Measurements from ENCODE around the gene OTOG.

The OTOG gene

GRCh38 chr11:17517186-17517585 lies 29.9 kb upstream of the OTOG start:
- DNase-seq (ENCODE audit: low read depth in 1 of 2, low spot score in 1 of 2), result no peak
- no peak overlapping the region for H3K27ac ChIP-seq (replicated peaks)
- no peak for TF ChIP-seq SPI1 (IDR thresholded peaks at IDR 0.05; ENCODE audit: borderline replicate concordance, low read depth)
- H3K27me3 ChIP-seq (ENCODE audit: insufficient read depth, poor library complexity, severe bottlenecking), result peaks cover under 1% of the 10 kb centered on the region
- H3K4me3 ChIP-seq (replicated peaks; ENCODE audit: insufficient read depth, low read length), result no peak overlapping the region

- Histone ChIP-seq H3K4me3 (replicated peaks; ENCODE audit: insufficient read depth, low read length) (no peak overlapping the region), H3K27ac (replicated peaks) (no peak overlapping the region), H3K27me3 (ENCODE audit: insufficient read depth, poor library complexity, severe bottlenecking) (no peaks in the 10 kb centered on the region)
- no peak for DNase-seq (ENCODE audit: low read depth in 1 of 2, low spot score in 1 of 2)
- TF ChIP-seq GABPA (IDR thresholded peaks at IDR 0.05; ENCODE audit: low read depth) (no peak), POLR2AphosphoS5 (IDR thresholded peaks at IDR 0.05; ENCODE audit: low read depth) (no peak), REST (IDR thresholded peaks at IDR 0.05; ENCODE audit: insufficient replicate concordance, low read depth) (no peak), CTCF (IDR thresholded peaks at IDR 0.05; ENCODE audit: insufficient read depth, low read length) (no peak), SPI1 (IDR thresholded peaks at IDR 0.05; ENCODE audit: borderline replicate concordance, low read depth) (no peak)
Measured at GRCh38 chr11:17518366-17518765, 28.7 kb upstream of the OTOG start.

GRCh38 chr11:17519061-17519885 lies 27.8 kb upstream of the OTOG start:
- TF ChIP-seq CTCF (IDR thresholded peaks at IDR 0.05; ENCODE audit: insufficient read depth, low read length) (no peak), REST (IDR thresholded peaks at IDR 0.05; ENCODE audit: insufficient replicate concordance, low read depth) (no peak), GABPA (IDR thresholded peaks at IDR 0.05; ENCODE audit: low read depth) (no peak)
- Histone ChIP-seq H3K27me3 (ENCODE audit: insufficient read depth, poor library complexity, severe bottlenecking) (no peaks in the 10 kb centered on the region), H3K27ac (replicated peaks) (no peak overlapping the region), H3K4me3 (replicated peaks; ENCODE audit: insufficient read depth, low read length) (no peak overlapping the region)
- DNase-seq (ENCODE audit: low read depth in 1 of 2, low spot score in 1 of 2), result no peak

GRCh38 chr11:17521106-17521900 lies 25.8 kb upstream of the OTOG start:
- DNase-seq (ENCODE audit: low read depth in 1 of 2, low spot score in 1 of 2), result no peak
- Histone ChIP-seq H3K27ac (replicated peaks) (no peak overlapping the region), H3K27me3 (ENCODE audit: insufficient read depth, poor library complexity, severe bottlenecking) (peaks cover 2% of the 10 kb centered on the region), H3K4me3 (replicated peaks; ENCODE audit: insufficient read depth, low read length) (no peak overlapping the region)
- TF ChIP-seq SPI1 (IDR thresholded peaks at IDR 0.05; ENCODE audit: borderline replicate concordance, low read depth), result no peak
- no peak for TF ChIP-seq CTCF (IDR thresholded peaks at IDR 0.05; ENCODE audit: insufficient read depth, low read length)
- no peak for TF ChIP-seq REST (IDR thresholded peaks at IDR 0.05; ENCODE audit: insufficient replicate concordance, low read depth)
- no peak for TF ChIP-seq GABPA (IDR thresholded peaks at IDR 0.05; ENCODE audit: low read depth)
- TF ChIP-seq POLR2AphosphoS5 (IDR thresholded peaks at IDR 0.05; ENCODE audit: low read depth), result no peak

Data from HL-60 (cell line).